Lung (tissue), 12 donors: ENCODE results near the gene TULP4. TPM values are rescaled to one million over a fixed set of nuclear protein-coding genes. Genes with fewer than 3 reads are reported as not detected.

ENCODE experiments used
- ATAC-seq: fragments of 200-7000 bp; cut with Tn5 transposase; one replicate; pipeline ENCODE4 v1.9.1; 2020; ENCODE audit warnings: moderate number of reproducible peaks; ENCODE audit not compliant: insufficient read depth, low FRiP score
- DNase-seq, 3 donors: peaks; one replicate each; pipeline ENCODE4 v3.0.0-alpha.2; 2013 to 2017
- H3K27ac ChIP-seq, 2 donors: one replicate each; pipeline ENCODE4 v1.5.1; 2013; ENCODE audit warnings: mild to moderate bottlenecking in 2 of 2, moderate library complexity in 2 of 2, control low read depth in 1 of 2, inconsistent platforms in 1 of 2, low read depth in 1 of 2, low read length in 1 of 2
- H3K27me3 ChIP-seq, 3 donors: one replicate each; pipeline ENCODE4 v1.5.1; 2013; ENCODE audit warnings: low read length in 2 of 3; ENCODE audit not compliant: control insufficient read depth in 3 of 3, insufficient read depth in 3 of 3
- H3K36me3 ChIP-seq, 4 donors: one replicate each; pipeline ENCODE4 v1.5.1; 2013; ENCODE audit warnings: low read length in 4 of 4, mild to moderate bottlenecking in 1 of 4, moderate library complexity in 1 of 4; ENCODE audit not compliant: control insufficient read depth in 4 of 4, insufficient read depth in 4 of 4
- H3K4me1 ChIP-seq, 5 donors: one replicate each; pipeline ENCODE4 v1.5.1; 2013; ENCODE audit warnings: low read length in 5 of 5, mild to moderate bottlenecking in 2 of 5, moderate library complexity in 1 of 5; ENCODE audit not compliant: control insufficient read depth in 5 of 5, insufficient read depth in 5 of 5
- H3K4me3 ChIP-seq: one replicate; pipeline ENCODE4 v1.5.1; 2013; ENCODE audit warnings: mild to moderate bottlenecking, control low read depth, moderate library complexity
- H3K9ac ChIP-seq, 2 donors: one replicate each; pipeline ENCODE4 v1.5.1; 2013; ENCODE audit warnings: low read length in 2 of 2, control low read depth in 1 of 2; ENCODE audit not compliant: insufficient read depth in 1 of 2
- H3K9me3 ChIP-seq, 4 donors: one replicate each; pipeline ENCODE4 v1.5.1; 2013; ENCODE audit warnings: low read length in 3 of 4, mild to moderate bottlenecking in 1 of 4, moderate library complexity in 1 of 4; ENCODE audit not compliant: control insufficient read depth in 4 of 4, insufficient read depth in 3 of 4
- CTCF ChIP-seq: IDR thresholded peaks from 2 replicates; pipeline ENCODE4 v1.5.1; 2012; ENCODE audit warnings: mild to moderate bottlenecking; ENCODE audit errors: control extremely low read depth, extremely low read depth
- WGBS, 2 donors: extraction: QIAGEN DNeasy Blood & Tissue Kit; methylation state at CpG; one replicate each; pipeline ENCODE4 v1.1.7; 2013; 5-methylcytosine and 5-hydroxymethylcytosine counted together
- polyA plus RNA-seq, 2 donors: library from polyadenylated mRNA; stranded (reverse); fragments of 200-250 nt; gene quantifications; one replicate each; pipeline ENCODE4 v1.2.1, GENCODE V29; 2013
- total RNA-seq, 2 donors: library from RNA; depleted of rRNA in 1 of 2; stranded (reverse); fragments of >200 nt in 1 of 2; gene quantifications; one replicate each; pipeline ENCODE4 v1.2.1, GENCODE V29; 2014 to 2021
- donor health status: control.
- donor health status: control.
- donor health status: Bipolar disorder and iron deficiency.
- donor health status: healthy.
- donor health status: DM: yes; HTN: yes; CAD: no.

Gene TULP4
- total and polyA plus RNA-seq, 4 donors = 4.5 to 147 (median 39.2) TPM

GRCh38 chr6:158529629-158530028 is 217.4 kb downstream of the TULP4 start:
- H3K4me3 ChIP-seq = no peak overlapping the region
- H3K9ac ChIP-seq = no peak overlapping the region
- no peaks in the 10 kb centered on the region for H3K27me3 ChIP-seq
- 79 to 84% methylated on average over 8 of the region's 8 CpGs for WGBS, 2 donors
- no peaks in the 10 kb centered on the region for H3K36me3 ChIP-seq
- DNase-seq = no peak
- ATAC-seq = no peak
- TF ChIP-seq CTCF = no peak
- peaks cover 0 to 6% (median 0%) of the 10 kb centered on the region in 4 donors for H3K9me3 ChIP-seq
- no peaks in the 10 kb centered on the region for H3K4me1 ChIP-seq
- no peak overlapping the region for H3K27ac ChIP-seq

- Histone ChIP-seq H3K4me1 (peaks cover 0 to 8% (median 4%) of the 10 kb centered on the region in 5 donors), H3K4me3 (no peak overlapping the region), H3K36me3 (no peaks in the 10 kb centered on the region), H3K9me3 (peaks cover 0 to 3% (median 0%) of the 10 kb centered on the region in 4 donors), H3K9ac (no peak overlapping the region), H3K27me3 (no peaks in the 10 kb centered on the region), H3K27ac (no peak overlapping the region)
- WGBS, 2 donors = 82 to 88% methylated on average over 4 of the region's 4 CpGs
- ATAC-seq = no peak
- TF ChIP-seq CTCF = no peak
- no peak for DNase-seq
Observed at GRCh38 chr6:158531566-158531965, 219.3 kb downstream of the TULP4 start.

- no peaks in the 10 kb centered on the region for H3K27me3 ChIP-seq
- H3K9me3 ChIP-seq = peaks cover 0 to 3% (median 0%) of the 10 kb centered on the region in 4 donors
- no peak overlapping the region for H3K9ac ChIP-seq
- no peak for TF ChIP-seq CTCF
- no peak overlapping the region for H3K4me3 ChIP-seq
- no peaks in the 10 kb centered on the region for H3K36me3 ChIP-seq
- DNase-seq = no peak
- H3K27ac ChIP-seq = no peak overlapping the region
- ATAC-seq = no peak
- peaks cover 0 to 10% (median 4%) of the 10 kb centered on the region in 5 donors for H3K4me1 ChIP-seq
- WGBS, 2 donors = 90 to 100% methylated on average over 2 of the region's 2 CpGs
Observed at GRCh38 chr6:158531970-158532369, 219.7 kb downstream of the TULP4 start.
